Stimulated activated CD8-positive, alpha-beta memory T cell treated with anti-CD3 and anti-CD28 coated beads, Interleukin-15, amount 100 ng/mL, for 4 hours (primary cell): ENCODE measurements around the gene SMTNL1.

Experiments used
- DNase-seq, 2 donors: peaks; one replicate each; pipeline ENCODE4 v3.0.0-alpha.2; 2020; ENCODE audit warnings: low read depth in 2 of 2

The SMTNL1 gene

DNA sequence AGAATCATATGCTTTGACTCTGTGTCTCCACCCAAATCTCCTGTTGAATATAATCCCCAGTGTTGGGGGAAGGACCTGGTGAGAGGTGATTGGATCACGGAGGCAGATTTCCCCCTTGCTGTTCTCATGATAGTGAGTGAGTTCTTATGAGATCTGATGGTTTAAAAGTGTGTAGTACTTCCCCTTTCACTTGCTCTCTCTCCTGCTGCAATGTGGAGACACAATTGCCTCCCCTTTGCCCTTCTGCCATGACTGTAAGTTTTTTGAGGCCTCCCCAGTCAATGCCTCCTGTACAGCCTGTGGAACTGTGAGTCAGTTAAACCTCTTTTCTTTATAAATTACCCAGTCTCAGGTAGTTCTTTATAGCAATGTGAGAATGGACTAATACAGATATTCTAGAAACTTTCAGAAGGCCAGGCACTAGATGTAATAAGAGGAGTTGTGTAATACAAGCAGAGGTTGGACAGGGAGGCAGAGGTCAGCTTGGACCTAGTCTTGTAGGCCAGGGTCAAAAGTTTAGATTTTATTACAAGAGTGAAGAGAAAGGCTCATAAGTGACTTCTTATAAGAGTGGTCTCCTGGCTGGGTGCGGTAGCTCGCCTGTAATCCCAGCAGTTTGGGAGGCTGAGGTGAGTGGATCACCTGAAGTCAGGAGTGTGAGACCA, 50.8 kb downstream of the SMTNL1 start:
- DNase-seq, result no peak

DNA sequence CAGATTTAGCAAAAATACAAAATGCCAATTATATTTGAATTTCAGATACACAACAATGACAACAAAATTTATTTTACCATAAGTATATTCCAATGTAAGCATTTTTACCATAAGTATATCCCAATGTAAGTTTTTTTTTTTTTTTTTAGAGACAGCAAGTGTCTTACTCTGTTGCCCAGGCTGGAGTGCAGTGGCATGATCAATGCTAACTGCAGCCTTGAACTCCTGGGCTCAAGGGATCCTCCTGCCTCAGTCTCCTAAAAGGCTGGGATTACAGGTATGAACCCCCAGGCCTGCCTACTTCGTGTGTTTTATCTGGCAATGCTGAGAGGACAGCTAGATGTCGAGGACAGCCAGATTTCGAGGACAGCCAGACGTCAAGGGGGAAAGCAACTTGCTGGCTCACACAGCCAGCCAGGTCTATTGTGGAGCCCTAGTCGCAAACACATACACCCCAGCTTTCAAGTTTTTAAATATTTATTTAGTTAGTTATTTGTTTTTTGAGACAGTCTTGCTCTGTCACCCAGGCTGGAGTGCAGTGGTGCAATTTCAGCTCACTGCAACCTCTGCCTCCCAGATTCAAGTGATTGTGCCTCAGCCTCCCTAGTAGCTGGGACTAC, 59.0 kb downstream of the SMTNL1 start:
- DNase-seq, result no peak

DNA sequence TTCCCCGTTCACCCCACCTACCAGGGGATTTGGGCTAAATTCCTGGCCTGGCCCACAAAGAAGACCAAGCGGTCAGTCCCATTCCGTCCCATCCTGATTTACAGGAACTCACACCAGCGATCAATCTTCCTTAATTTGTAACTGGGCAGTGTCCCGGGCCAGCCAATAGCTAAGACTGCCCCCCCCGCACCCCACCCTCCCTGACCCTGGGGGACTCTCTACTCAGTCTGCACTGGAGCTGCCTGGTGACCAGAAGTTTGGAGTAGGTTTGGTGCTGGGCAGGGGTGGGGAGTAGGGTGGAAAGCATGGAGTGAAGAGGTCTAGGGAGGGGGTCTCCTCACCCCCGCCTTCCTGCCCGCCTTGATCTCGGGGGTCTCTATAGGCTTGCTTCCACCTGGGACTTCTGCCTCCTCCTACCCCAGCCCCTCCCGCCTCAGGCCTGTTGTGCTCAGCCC, 60.1 kb downstream of the SMTNL1 start, which contains the start of gene SERPING1:
Gene SERPING1, plus strand, starts transcription at position 225 of the 455 bp plus-strand sequence. CDS start 586 bp downstream, outside the sequence.
- DNase-seq, result no peak

DNA sequence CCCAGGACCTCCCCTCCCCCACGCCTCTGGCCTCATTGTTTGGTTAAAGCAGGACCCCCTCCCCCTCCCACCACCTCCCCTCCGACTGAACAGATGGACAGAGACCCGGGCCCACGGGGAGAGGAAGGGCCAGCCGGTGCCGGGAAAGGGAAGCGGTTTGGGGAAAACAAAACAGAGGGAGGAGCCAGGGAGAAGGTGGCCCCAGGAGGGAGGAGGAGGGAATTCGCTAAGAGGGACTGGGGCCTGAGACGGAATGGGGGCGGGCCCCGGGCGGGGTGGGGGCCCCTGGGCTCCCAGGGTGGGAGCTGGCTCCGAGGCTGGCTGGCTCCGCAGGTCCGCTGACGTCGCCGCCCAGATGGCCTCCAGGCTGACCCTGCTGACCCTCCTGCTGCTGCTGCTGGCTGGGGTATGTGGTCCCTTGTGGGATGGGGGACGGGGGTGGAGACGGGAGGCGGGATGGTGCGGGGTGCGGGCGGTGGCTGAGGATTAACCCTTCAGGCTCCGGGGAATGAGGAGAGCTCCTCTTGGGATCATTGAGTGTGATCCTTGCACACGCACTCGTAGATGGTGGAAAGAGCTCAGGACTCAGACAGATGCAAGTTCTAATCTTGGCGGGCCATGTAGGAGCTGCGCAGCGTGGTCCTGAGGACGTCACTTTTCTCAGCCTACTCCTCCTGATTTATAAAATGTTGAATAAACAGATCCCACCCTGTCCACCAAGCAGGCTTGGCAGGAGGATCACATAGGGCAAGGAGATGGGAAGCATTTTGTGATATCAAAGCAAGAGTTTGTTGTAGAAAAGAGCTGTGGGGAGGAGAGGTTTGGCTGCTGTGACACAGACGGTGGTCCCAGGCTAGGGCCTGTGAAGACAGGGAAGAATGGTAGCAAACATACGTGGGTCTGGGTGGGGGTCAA, 60.8 kb downstream of the SMTNL1 start:
- DNase-seq, result no peak

DNA sequence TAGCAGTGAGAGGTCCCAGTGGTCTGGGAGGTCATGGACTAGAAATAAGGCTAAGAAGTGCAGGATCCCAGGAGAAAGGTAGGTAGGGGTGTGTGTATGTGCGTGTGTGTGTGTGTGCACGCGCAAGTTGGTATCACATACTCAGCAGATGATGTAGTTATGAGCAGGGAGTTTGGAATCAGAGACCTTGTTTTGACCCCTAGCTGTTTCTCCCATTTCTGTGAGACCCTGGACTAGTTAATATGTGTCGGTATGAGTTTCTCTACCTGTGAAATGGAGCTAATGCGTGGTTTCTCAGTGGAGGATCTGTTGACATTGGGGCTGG, 61.4 kb downstream of the SMTNL1 start:
- no peak for DNase-seq

DNA sequence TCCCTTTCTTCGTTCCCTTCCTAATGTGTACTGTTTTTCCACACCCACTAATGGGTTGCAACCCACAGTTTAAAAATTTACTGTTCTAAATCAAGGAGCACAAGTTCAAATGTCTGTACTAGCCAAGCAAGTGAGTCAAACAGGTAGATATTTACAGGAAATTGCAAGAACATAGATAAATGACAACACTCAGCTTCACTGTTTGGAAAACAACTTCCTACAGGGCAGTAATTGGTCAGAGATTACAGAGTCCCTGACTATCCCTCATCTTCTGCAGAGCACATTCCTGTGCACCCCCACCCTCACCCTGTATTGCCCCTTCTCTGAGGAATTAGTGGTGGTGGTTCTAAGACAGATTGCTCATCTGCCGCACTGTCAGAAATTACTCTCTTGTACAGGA, 62.0 kb downstream of the SMTNL1 start:
- DNase-seq, result no peak
